ENCODE measurements around the gene ATP8B3. TPM values are rescaled to one million over a fixed set of nuclear protein-coding genes. Genes with fewer than 3 reads are reported as not detected.

The ATP8B3 gene
- total and polyA plus RNA-seq, 2 experiments from 2014 or later: 2.1 to 6.0 TPM

GRCh38 chr19:1754018-1754635, 57.9 kb downstream of the ATP8B3 start:
- Histone ChIP-seq H3K4me3 (peak overlapping the region; percentile 43; the same call in 1 of the 2 replicates), H3K4me1 (ENCODE audit: insufficient read depth) (peaks cover 14% of the 10 kb centered on the region; the same call in 1 of the 2 replicates), H3K79me2 (replicated peaks; ENCODE audit: insufficient read depth) (no peaks in the 10 kb centered on the region), H3K4me2 (no peak overlapping the region), H3K9me2 (ENCODE audit: insufficient read depth) (no peaks in the 10 kb centered on the region), H3K36me3 (ENCODE audit: insufficient read depth) (no peaks in the 10 kb centered on the region), H2AFZ (no peak overlapping the region), H3K27me3 (ENCODE audit: insufficient read depth) (peaks cover 92% of the 10 kb centered on the region), H3F3A (replicated peaks; ENCODE audit: low read depth) (peaks cover 17% of the 10 kb centered on the region), H4K20me1 (replicated peaks; ENCODE audit: insufficient read depth) (peaks cover 22% of the 10 kb centered on the region; the same call in 1 of the 2 replicates), H3K27ac (ENCODE audit: low read depth) (no peak overlapping the region)
- TF ChIP-seq ZNF331 (CRISPR knock-in tag; IDR thresholded peaks at IDR 0.05; ENCODE audit: low read depth) (no peak), ZNF114 (CRISPR knock-in tag; IDR thresholded peaks at IDR 0.05) (no peak), ETS1 (IDR thresholded peaks at IDR 0.05) (no peak), CREB1 (CRISPR knock-in tag; IDR thresholded peaks at IDR 0.05; ENCODE audit: low read depth) (no peak), EZH2 (IDR thresholded peaks at IDR 0.05; ENCODE audit: low read depth, unreplicated experiment) (peak; percentile 63)
- DNase-seq (ENCODE audit: low spot score) (no peak), ATAC-seq (no peak)
- Mint-ChIP-seq H3K4me3 (no peak overlapping the region), H3K4me1 (peaks cover 17% of the 10 kb centered on the region), H3K9me3 (no peaks in the 10 kb centered on the region; the same call in 2 of the 3 replicates), H3K27me3 (ENCODE audit: insufficient read depth, low read depth, poor library complexity) (peaks cover 86% of the 10 kb centered on the region), H3K36me3 (ENCODE audit: low read depth) (no peaks in the 10 kb centered on the region), H3K27ac (no peak overlapping the region)

- H3K27me3 ChIP-seq (ENCODE audit: insufficient read depth): peaks cover 92% of the 10 kb centered on the region
- H3K79me2 ChIP-seq (replicated peaks; ENCODE audit: insufficient read depth): no peaks in the 10 kb centered on the region
- Mint-ChIP-seq H3K36me3 (ENCODE audit: low read depth) (no peaks in the 10 kb centered on the region), H3K4me1 (peaks cover 15% of the 10 kb centered on the region), H3K9me3 (no peaks in the 10 kb centered on the region; the same call in 2 of the 3 replicates), H3K27ac (no peak within 1 kb of the TSS), H3K27me3 (ENCODE audit: insufficient read depth, low read depth, poor library complexity) (peaks cover 86% of the 10 kb centered on the region), H3K4me3 (no peak within 1 kb of the TSS)
- peaks cover 22% of the 10 kb centered on the region; the same call in 1 of the 2 replicates for H4K20me1 ChIP-seq (replicated peaks; ENCODE audit: insufficient read depth)
- H3K4me3 ChIP-seq: no peak within 1 kb of the TSS
- H3F3A ChIP-seq (replicated peaks; ENCODE audit: low read depth): peaks cover 17% of the 10 kb centered on the region
- no peaks in the 10 kb centered on the region for H3K36me3 ChIP-seq (ENCODE audit: insufficient read depth)
- DNase-seq (ENCODE audit: low spot score) (no peak), ATAC-seq (peak; percentile 6)
- peaks cover 20% of the 10 kb centered on the region; the same call in 1 of the 2 replicates for H3K4me1 ChIP-seq (ENCODE audit: insufficient read depth)
- H3K27ac ChIP-seq (ENCODE audit: low read depth): no peak within 1 kb of the TSS
- no peaks in the 10 kb centered on the region for H3K9me2 ChIP-seq (ENCODE audit: insufficient read depth)
- peak within 1 kb of the TSS; percentile 69; the same call in 1 of the 2 replicates for H3K4me2 ChIP-seq
- no peak within 1 kb of the TSS for H2AFZ ChIP-seq
- TF ChIP-seq EZH2 (IDR thresholded peaks at IDR 0.05; ENCODE audit: low read depth, unreplicated experiment) (peak; percentile 68), CREB1 (CRISPR knock-in tag; IDR thresholded peaks at IDR 0.05; ENCODE audit: low read depth) (peak; percentile 58; the same call in 1 of the 2 replicates), JUNB (IDR thresholded peaks at IDR 0.05; ENCODE audit: unreplicated experiment) (no peak), ZNF462 (CRISPR knock-in tag; IDR thresholded peaks at IDR 0.05) (no peak), ETS1 (IDR thresholded peaks at IDR 0.05) (no peak), ZNF331 (CRISPR knock-in tag; IDR thresholded peaks at IDR 0.05; ENCODE audit: low read depth) (no peak)
These were observed 59.0 kb downstream of the ATP8B3 start, which contains the start of gene ONECUT3 for GRCh38 chr19:1752757-1753728. Gene ONECUT3 (plus strand): TSS chr19:1753506. CDS start chr19:1753663, 157 bp downstream.

Data from GM23338 (cell line).